ENCODE data around the gene DIO1. TPM values are rescaled to one million over a fixed set of nuclear protein-coding genes. Genes with fewer than 3 reads are reported as not detected.

DIO1 gene
- polyA plus RNA-seq, 1 of the 3 experiments (the other 2 are of a cell fraction) = not detected

DNA sequence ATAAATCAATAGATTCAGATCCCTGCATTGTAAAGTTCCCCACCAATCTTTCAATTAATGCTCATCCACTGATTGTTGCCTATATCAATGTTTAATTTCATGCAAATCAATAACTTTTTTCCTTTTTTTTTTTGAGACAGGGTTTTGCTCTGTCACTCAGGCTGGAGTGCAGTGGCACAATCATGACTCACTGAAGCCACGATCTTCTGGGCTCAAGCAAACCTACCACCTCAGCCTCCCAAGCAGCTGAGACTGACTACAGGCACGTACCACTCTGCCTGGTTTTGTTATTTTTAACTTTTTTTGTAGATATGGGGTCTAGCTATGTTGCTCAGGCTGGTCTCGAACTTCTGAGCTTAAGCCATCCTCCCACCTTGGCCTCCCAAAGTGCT, 25.7 kb downstream of the DIO1 start (continued):
- TF ChIP-seq, protein P1, sequence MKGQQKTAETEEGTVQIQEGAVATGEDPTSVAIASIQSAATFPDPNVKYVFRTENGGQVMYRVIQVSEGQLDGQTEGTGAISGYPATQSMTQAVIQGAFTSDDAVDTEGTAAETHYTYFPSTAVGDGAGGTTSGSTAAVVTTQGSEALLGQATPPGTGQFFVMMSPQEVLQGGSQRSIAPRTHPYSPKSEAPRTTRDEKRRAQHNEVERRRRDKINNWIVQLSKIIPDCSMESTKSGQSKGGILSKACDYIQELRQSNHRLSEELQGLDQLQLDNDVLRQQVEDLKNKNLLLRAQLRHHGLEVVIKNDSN (IDR thresholded peaks at IDR 0.05; ENCODE audit: borderline replicate concordance, low read depth) = no peak
- TF ChIP-seq, protein P2, sequence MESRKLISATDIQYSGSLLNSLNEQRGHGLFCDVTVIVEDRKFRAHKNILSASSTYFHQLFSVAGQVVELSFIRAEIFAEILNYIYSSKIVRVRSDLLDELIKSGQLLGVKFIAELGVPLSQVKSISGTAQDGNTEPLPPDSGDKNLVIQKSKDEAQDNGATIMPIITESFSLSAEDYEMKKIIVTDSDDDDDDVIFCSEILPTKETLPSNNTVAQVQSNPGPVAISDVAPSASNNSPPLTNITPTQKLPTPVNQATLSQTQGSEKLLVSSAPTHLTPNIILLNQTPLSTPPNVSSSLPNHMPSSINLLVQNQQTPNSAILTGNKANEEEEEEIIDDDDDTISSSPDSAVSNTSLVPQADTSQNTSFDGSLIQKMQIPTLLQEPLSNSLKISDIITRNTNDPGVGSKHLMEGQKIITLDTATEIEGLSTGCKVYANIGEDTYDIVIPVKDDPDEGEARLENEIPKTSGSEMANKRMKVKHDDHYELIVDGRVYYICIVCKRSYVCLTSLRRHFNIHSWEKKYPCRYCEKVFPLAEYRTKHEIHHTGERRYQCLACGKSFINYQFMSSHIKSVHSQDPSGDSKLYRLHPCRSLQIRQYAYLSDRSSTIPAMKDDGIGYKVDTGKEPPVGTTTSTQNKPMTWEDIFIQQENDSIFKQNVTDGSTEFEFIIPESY (IDR thresholded peaks at IDR 0.05; ENCODE audit: borderline replicate concordance, low read depth) = no peak

DNA sequence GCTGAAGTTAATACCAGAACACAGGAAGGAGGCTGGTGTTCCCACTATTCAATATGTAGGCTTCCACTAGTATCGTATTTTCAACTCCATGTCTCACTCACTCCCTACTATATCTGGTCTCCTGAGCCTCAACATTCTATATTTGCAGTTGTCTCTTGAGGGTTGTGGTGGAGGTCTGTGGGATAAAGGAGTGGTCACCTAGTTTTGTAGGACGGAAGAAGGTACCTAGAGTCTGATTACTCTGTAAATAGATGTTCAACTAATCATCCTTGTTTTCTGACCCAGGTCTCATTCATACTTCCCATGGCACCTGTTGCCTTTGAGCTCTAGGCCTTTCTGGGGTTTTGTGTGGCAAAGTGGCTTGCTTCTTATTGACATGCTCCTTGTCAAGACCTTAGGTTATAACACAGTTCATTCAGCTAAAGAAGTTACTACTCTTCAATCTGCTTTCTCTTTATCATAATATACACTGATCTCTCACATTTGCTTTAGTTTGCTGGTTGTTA, 33.4 kb downstream of the DIO1 start:
- H3K79me2 ChIP-seq (ENCODE audit: insufficient read depth) = no peaks in the 10 kb centered on the region; the same call in 1 of the 2 replicates
- H3K4me1 ChIP-seq (ENCODE audit: control insufficient read depth in 1 of 2, insufficient read depth in 2 of 2, low read depth in 1 of 2, low read length in 1 of 2) = no peaks in the 10 kb centered on the region
- H3K27me3 ChIP-seq (ENCODE audit: insufficient read depth) = no peaks in the 10 kb centered on the region
- H3K4me2 ChIP-seq = no peak overlapping the region
- no peak overlapping the region for H3K4me3 ChIP-seq (ENCODE audit: low read depth in 2 of 2, low read length in 1 of 2)
- DNase-seq = no peak
- ChIA-PET CTCF (interaction anchor here (1.0 to 2.6 kb wide), 2 partner anchors 49 to 55 kb away, joined by 3 to 10 read pairs; no protein-coding TSS in a partner anchor), POLR2A (no interaction called here)
- peaks cover 14% of the 10 kb centered on the region; the same call in 1 of the 2 replicates for H3K9me3 ChIP-seq
- H3K27ac ChIP-seq (ENCODE audit: low read depth in 2 of 2, low read length in 1 of 2) = no peak overlapping the region
- H3K36me3 ChIP-seq (replicated peaks in 1 of 2; ENCODE audit: control insufficient read depth in 1 of 2, insufficient read depth in 2 of 2, low read length in 1 of 2) = peaks cover 32 to 77% of the 10 kb centered on the region in 2 experiments
- 100% methylated on average over 2 of the region's 2 CpGs for WGBS (ENCODE audit: low lambda C conversion rate)
- no peaks in the 10 kb centered on the region for H3K9me2 ChIP-seq
- no peak overlapping the region for H2AFZ ChIP-seq (ENCODE audit: low read depth)
- no peaks in the 10 kb centered on the region for H4K20me1 ChIP-seq (ENCODE audit: insufficient read depth)
- TF ChIP-seq SIN3A (IDR thresholded peaks at IDR 0.05; ENCODE audit: borderline replicate concordance, low read depth, low read length) (no peak), SMC3 (IDR thresholded peaks at IDR 0.05; ENCODE audit: low read depth, low read length) (no peak), TAF1 (IDR thresholded peaks at IDR 0.05; ENCODE audit: borderline replicate concordance, low read depth, low read length) (no peak), POLR2AphosphoS5 (IDR thresholded peaks at IDR 0.05; ENCODE audit: low read depth, low read length) (no peak), RAD21 (IDR thresholded peaks at IDR 0.05; ENCODE audit: low read length) (no peak), EP300 (IDR thresholded peaks at IDR 0.05; ENCODE audit: borderline replicate concordance in 1 of 2, low read depth in 1 of 2, low read length in 1 of 2) (no peak), GABPA (IDR thresholded peaks at IDR 0.05; ENCODE audit: low read depth) (no peak), FOXJ3 (CRISPR knock-in tag; IDR thresholded peaks at IDR 0.05) (no peak), GATA2 (CRISPR knock-in tag; IDR thresholded peaks at IDR 0.05) (no peak), MEF2A (IDR thresholded peaks at IDR 0.05; ENCODE audit: borderline replicate concordance, low read depth) (no peak), YY1 (IDR thresholded peaks at IDR 0.05; ENCODE audit: low read depth) (no peak), CHD2 (IDR thresholded peaks at IDR 0.05; ENCODE audit: low read length, partially characterized antibody) (no peak), RFX5 (IDR thresholded peaks at IDR 0.05; ENCODE audit: low read length) (no peak), RCOR1 (IDR thresholded peaks at IDR 0.05; ENCODE audit: low read length) (no peak), TEAD4 (IDR thresholded peaks at IDR 0.05; ENCODE audit: borderline replicate concordance, insufficient read depth) (no peak), JUND (IDR thresholded peaks at IDR 0.05) (no peak), FOXM1 (IDR thresholded peaks at IDR 0.05; ENCODE audit: low read depth) (no peak), EZH2phosphoT487 (IDR thresholded peaks at IDR 0.05; ENCODE audit: borderline replicate concordance, low read depth) (no peak)
- TF ChIP-seq, protein P3, sequence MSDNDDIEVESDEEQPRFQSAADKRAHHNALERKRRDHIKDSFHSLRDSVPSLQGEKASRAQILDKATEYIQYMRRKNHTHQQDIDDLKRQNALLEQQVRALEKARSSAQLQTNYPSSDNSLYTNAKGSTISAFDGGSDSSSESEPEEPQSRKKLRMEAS (IDR thresholded peaks at IDR 0.05; ENCODE audit: low read depth) = no peak
- TF ChIP-seq, protein P4, sequence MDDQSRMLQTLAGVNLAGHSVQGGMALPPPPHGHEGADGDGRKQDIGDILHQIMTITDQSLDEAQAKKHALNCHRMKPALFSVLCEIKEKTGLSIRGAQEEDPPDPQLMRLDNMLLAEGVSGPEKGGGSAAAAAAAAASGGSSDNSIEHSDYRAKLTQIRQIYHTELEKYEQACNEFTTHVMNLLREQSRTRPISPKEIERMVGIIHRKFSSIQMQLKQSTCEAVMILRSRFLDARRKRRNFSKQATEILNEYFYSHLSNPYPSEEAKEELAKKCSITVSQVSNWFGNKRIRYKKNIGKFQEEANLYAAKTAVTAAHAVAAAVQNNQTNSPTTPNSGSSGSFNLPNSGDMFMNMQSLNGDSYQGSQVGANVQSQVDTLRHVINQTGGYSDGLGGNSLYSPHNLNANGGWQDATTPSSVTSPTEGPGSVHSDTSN (IDR thresholded peaks at IDR 0.05) = no peak
- no peak overlapping the region for H3K9ac ChIP-seq
- peaks cover 5% of the 10 kb centered on the region for H3F3A ChIP-seq (replicated peaks; ENCODE audit: insufficient read depth)

All from SK-N-SH (cell line).